SK-N-SH (cell line): Measurements from ENCODE around the gene MEFV. TPM values are rescaled to one million over a fixed set of nuclear protein-coding genes. Genes with fewer than 3 reads are reported as not detected.

Source experiments
- CTCF ChIA-PET: fragments of 300-600, 350-600 bp; formaldehyde crosslinking; extraction: SDS; loops from one replicate; lab custom pipeline; 2021; lab: Yijun Ruan, JAX
- POLR2A ChIA-PET: fragments of 350-600 bp; sonication (Branson Sonifier 250); formaldehyde crosslinking; extraction: SDS; loops from one replicate; lab custom pipeline; 2020; ENCODE audit warnings: antibody characterized with exemption, inconsistent platforms; lab: Yijun Ruan, JAX
- DNase-seq: peaks from one replicate; pipeline ENCODE4 v3.0.0; 2012
- H2AFZ ChIP-seq: fragments of 200-600 bp; sonication (generic); 2 replicates; pipeline ENCODE4 v1.8.1; 2016; ENCODE audit warnings: antibody characterized with exemption, mild to moderate bottlenecking, low read depth
- H3F3A ChIP-seq: fragments of 200-600 bp; sonication (generic); replicated peaks from 2 replicates; pipeline ENCODE3; 2016; ENCODE audit warnings: antibody characterized with exemption, mild to moderate bottlenecking; ENCODE audit not compliant: insufficient read depth
- H3K27ac ChIP-seq, 2 experiments: fragments of 200-500 bp in 1 of 2; fragments of 200-600 bp in 1 of 2; sonication (Bioruptor generic) in 1 of 2; sonication (generic), shearing (Covaris generic) in 1 of 2; 2 replicates each; pipeline versions ENCODE4 v1.5.1 to v1.6.1; 2014 to 2016; ENCODE audit warnings: low read depth in 2 of 2, inconsistent platforms in 1 of 2, low read length in 1 of 2, mild to moderate bottlenecking in 1 of 2, mixed read lengths in 1 of 2
- H3K27me3 ChIP-seq: fragments of 200-600 bp; sonication (generic), shearing (Covaris generic); 2 replicates; pipeline ENCODE4 v1.6.1; 2016; ENCODE audit warnings: mixed run types; ENCODE audit not compliant: insufficient read depth
- H3K36me3 ChIP-seq, 2 experiments: fragments of 200-500 bp in 1 of 2; fragments of 200-600 bp in 1 of 2; sonication (Bioruptor generic) in 1 of 2; sonication (generic) in 1 of 2; replicated peaks in 1 of 2; 2 replicates each; pipeline versions ENCODE3 to v1.5.1; 2014 to 2016; ENCODE audit warnings: low read length in 1 of 2, mild to moderate bottlenecking in 1 of 2; ENCODE audit not compliant: insufficient read depth in 2 of 2, control insufficient read depth in 1 of 2
- H3K4me1 ChIP-seq, 2 experiments: fragments of 200-500 bp in 1 of 2; fragments of 200-600 bp in 1 of 2; sonication (Bioruptor generic) in 1 of 2; sonication (generic), shearing (Covaris generic) in 1 of 2; 2 replicates each; pipeline versions ENCODE4 v1.5.1 to v1.6.1; 2014 to 2016; ENCODE audit warnings: low read depth in 1 of 2, low read length in 1 of 2, mixed run types in 1 of 2; ENCODE audit not compliant: insufficient read depth in 2 of 2, control insufficient read depth in 1 of 2
- H3K4me2 ChIP-seq: fragments of 200-600 bp; sonication (generic), shearing (Covaris generic); 2 replicates; pipeline ENCODE4 v1.6.1; 2017; ENCODE audit warnings: mixed run types
- H3K4me3 ChIP-seq, 2 experiments: fragments of 200-500 bp in 1 of 2; fragments of 200-600 bp in 1 of 2; sonication (Bioruptor generic) in 1 of 2; sonication (generic), shearing (Covaris generic) in 1 of 2; 2 replicates each; pipeline versions ENCODE4 v1.5.1 to v1.8.1; 2014 to 2016; ENCODE audit warnings: low read depth in 2 of 2, inconsistent platforms in 1 of 2, low read length in 1 of 2, mild to moderate bottlenecking in 1 of 2, mixed read lengths in 1 of 2, moderate library complexity in 1 of 2
- H3K79me2 ChIP-seq: fragments of 200-600 bp; sonication (generic); 2 replicates; pipeline ENCODE4 v1.8.1; 2017; ENCODE audit warnings: mild to moderate bottlenecking; ENCODE audit not compliant: insufficient read depth
- H3K9ac ChIP-seq: fragments of 200-600 bp; sonication (generic); 2 replicates; pipeline ENCODE4 v1.6.1; 2017; ENCODE audit warnings: mixed run types
- H3K9me2 ChIP-seq: fragments of 200-600 bp; sonication (generic); 2 replicates; pipeline ENCODE4 v1.6.1; 2017; ENCODE audit warnings: mixed run types
- H3K9me3 ChIP-seq: fragments of 200-600 bp; sonication (generic); 2 replicates; pipeline ENCODE4 v1.6.1; 2017; ENCODE audit warnings: mixed run types, mild to moderate bottlenecking, moderate library complexity
- H4K20me1 ChIP-seq: fragments of 200-600 bp; sonication (generic); 2 replicates; pipeline ENCODE4 v1.6.1; 2017; ENCODE audit warnings: mild to moderate bottlenecking, mixed run types; ENCODE audit not compliant: insufficient read depth
- CHD2 ChIP-seq: fragments of 150-350 bp; IDR thresholded peaks from 2 replicates; pipeline ENCODE4 v1.6.1; 2018; ENCODE audit warnings: low read length; ENCODE audit not compliant: partially characterized antibody
- EP300 ChIP-seq, 2 experiments: IDR thresholded peaks; 2 replicates each; pipeline versions ENCODE4 v1.4.0 to v1.6.1; 2012; ENCODE audit warnings: borderline replicate concordance in 1 of 2, low read depth in 1 of 2, low read length in 1 of 2
- EZH2phosphoT487 ChIP-seq: fragments of 200-600 bp; sonication (generic); IDR thresholded peaks from 2 replicates; pipeline ENCODE4 v1.6.1; 2017; ENCODE audit warnings: low read depth, mixed run types, mild to moderate bottlenecking, antibody characterized with exemption, moderate library complexity, borderline replicate concordance
- FOSL2 ChIP-seq: IDR thresholded peaks from 2 replicates; pipeline ENCODE4 v1.4.0; 2012; ENCODE audit warnings: low read depth, mild to moderate bottlenecking, moderate library complexity, borderline replicate concordance
- FOXJ3 ChIP-seq: sonication (generic); formaldehyde crosslinking; IDR thresholded peaks from 2 replicates; pipeline ENCODE4 v1.5.1; 2020; ENCODE audit warnings: mild to moderate bottlenecking, missing genetic modification reagents
- GABPA ChIP-seq: IDR thresholded peaks from 2 replicates; pipeline ENCODE4 v1.4.0; 2012; ENCODE audit warnings: low read depth, mild to moderate bottlenecking
- GATA2 ChIP-seq: sonication (generic); formaldehyde crosslinking; IDR thresholded peaks from 2 replicates; pipeline ENCODE4 v1.5.0; 2020; ENCODE audit warnings: mild to moderate bottlenecking, missing genetic modification reagents
- JUND ChIP-seq: IDR thresholded peaks from 2 replicates; pipeline ENCODE4 v1.4.0; 2012
- MXI1 ChIP-seq: IDR thresholded peaks from 2 replicates; pipeline ENCODE4 v1.6.1; 2012; ENCODE audit warnings: mild to moderate bottlenecking, low read depth, low read length, improper control_type of control experiment
- NFIC ChIP-seq: IDR thresholded peaks from 2 replicates; pipeline ENCODE4 v1.4.0; 2012; ENCODE audit warnings: borderline replicate concordance
- NRF1 ChIP-seq: IDR thresholded peaks from 2 replicates; pipeline ENCODE4 v1.6.1; 2012; ENCODE audit warnings: low read depth, mild to moderate bottlenecking, low read length
- PBX3 ChIP-seq: IDR thresholded peaks from 2 replicates; pipeline ENCODE4; 2012
- RAD21 ChIP-seq: IDR thresholded peaks from 2 replicates; pipeline ENCODE4 v1.6.1; 2012; ENCODE audit warnings: mild to moderate bottlenecking, low read length
- RFX5 ChIP-seq: IDR thresholded peaks from 2 replicates; pipeline ENCODE4 v1.6.1; 2012; ENCODE audit warnings: mild to moderate bottlenecking, improper control_type of control experiment, low read length
- TAF1 ChIP-seq: IDR thresholded peaks from 2 replicates; pipeline ENCODE4 v1.6.1; 2012; ENCODE audit warnings: low read depth, mild to moderate bottlenecking, low read length, moderate library complexity, borderline replicate concordance
- TCF12 ChIP-seq: IDR thresholded peaks from 2 replicates; pipeline ENCODE4 v1.4.0; 2012
- USF2 ChIP-seq: fragments of 150-350 bp; IDR thresholded peaks from 2 replicates; pipeline ENCODE4 v1.6.1; 2017; ENCODE audit warnings: antibody characterized with exemption, low read length, low read depth, borderline replicate concordance
- YY1 ChIP-seq: IDR thresholded peaks from 2 replicates; pipeline ENCODE4 v1.4.0; 2012; ENCODE audit warnings: low read depth, mild to moderate bottlenecking
- ZBTB33 ChIP-seq: IDR thresholded peaks from 2 replicates; pipeline ENCODE4 v1.4.0; 2012; ENCODE audit warnings: low read depth, borderline replicate concordance
- WGBS: methylation state at CpG from one replicate; pipeline ENCODE4 v1.1.6; 2017; ENCODE audit warnings: low lambda C conversion rate; 5-methylcytosine and 5-hydroxymethylcytosine counted together
- polyA plus RNA-seq, 3 experiments: library from polyadenylated mRNA; depleted of rRNA; stranded (reverse); fragments of >200 nt; gene quantifications; 2 replicates each; pipeline ENCODE4 v1.2.3, GENCODE V29; 2012

Gene MEFV
- polyA plus RNA-seq, 1 of the 3 experiments (the other 2 are of a cell fraction): not detected

GRCh38 chr16:3246876-3247275 is 9.6 kb downstream of the MEFV start:
- ChIA-PET POLR2A (no interaction called here), CTCF (interaction anchor here (1.6 kb wide), 1 partner anchor 9 kb away, joined by 5 read pairs; the partner anchor contains the start of gene MEFV)
- H3K27me3 ChIP-seq: peaks cover 54% of the 10 kb centered on the region
- H3K9me3 ChIP-seq: no peaks in the 10 kb centered on the region
- no peak for DNase-seq
- H3K4me1 ChIP-seq: no peaks in the 10 kb centered on the region
- no peaks in the 10 kb centered on the region for H3K9me2 ChIP-seq
- no peak overlapping the region for H3K27ac ChIP-seq
- TF ChIP-seq GABPA (no peak), PBX3 (no peak), NRF1 (no peak), FOXJ3 (CRISPR knock-in tag) (no peak), TCF12 (no peak), JUND (no peak), TAF1 (no peak), FOSL2 (no peak), EZH2phosphoT487 (no peak), NFIC (no peak), CHD2 (no peak)
- H3F3A ChIP-seq: no peaks in the 10 kb centered on the region
- H3K4me2 ChIP-seq: no peak overlapping the region
- H3K9ac ChIP-seq: no peak overlapping the region
- H2AFZ ChIP-seq: no peak overlapping the region
- no peaks in the 10 kb centered on the region for H3K36me3 ChIP-seq
- H3K79me2 ChIP-seq: no peaks in the 10 kb centered on the region
- WGBS: 20% methylated on average over 1 of the region's 10 CpGs
- no peak overlapping the region for H3K4me3 ChIP-seq
- H4K20me1 ChIP-seq: no peaks in the 10 kb centered on the region

GRCh38 chr16:3246002-3246401 is 10.4 kb downstream of the MEFV start:
- Histone ChIP-seq H2AFZ (no peak overlapping the region), H3K9ac (no peak overlapping the region), H4K20me1 (no peaks in the 10 kb centered on the region), H3K4me3 (no peak overlapping the region), H3K4me1 (no peaks in the 10 kb centered on the region), H3F3A (no peaks in the 10 kb centered on the region), H3K4me2 (no peak overlapping the region), H3K79me2 (no peaks in the 10 kb centered on the region), H3K36me3 (no peaks in the 10 kb centered on the region), H3K9me3 (no peaks in the 10 kb centered on the region), H3K9me2 (no peaks in the 10 kb centered on the region), H3K27ac (no peak overlapping the region), H3K27me3 (peaks cover 54% of the 10 kb centered on the region)
- DNase-seq: no peak
- POLR2A ChIA-PET: no interaction called here
- TF ChIP-seq NRF1: no peak
- no peak for TF ChIP-seq GABPA
- no peak for TF ChIP-seq FOXJ3 (CRISPR knock-in tag)
- no peak for TF ChIP-seq CHD2
- no peak for TF ChIP-seq RAD21
- CTCF ChIA-PET: interaction anchor here (1.6 kb wide), 1 partner anchor 10 kb away, joined by 5 read pairs; the partner anchor contains the start of gene MEFV
- WGBS: 50% methylated on average over 7 of the region's 7 CpGs

- H3F3A ChIP-seq: no peaks in the 10 kb centered on the region
- H3K27ac ChIP-seq: no peak overlapping the region
- H3K9ac ChIP-seq: no peak overlapping the region
- no peak for DNase-seq
- H3K4me3 ChIP-seq: no peak overlapping the region
- POLR2A ChIA-PET: no interaction called here
- H3K9me2 ChIP-seq: no peaks in the 10 kb centered on the region
- peaks cover 41% of the 10 kb centered on the region; the same call in 1 of the 2 replicates for H3K27me3 ChIP-seq
- no peaks in the 10 kb centered on the region for H4K20me1 ChIP-seq
- H3K4me1 ChIP-seq: no peaks in the 10 kb centered on the region
- H3K36me3 ChIP-seq: no peaks in the 10 kb centered on the region
- no peak overlapping the region for H3K4me2 ChIP-seq
- no peak overlapping the region for H2AFZ ChIP-seq
- 32% methylated on average over 6 of the region's 6 CpGs for whole genome bisulfite sequencing
- CTCF ChIA-PET: no interaction called here
- no peaks in the 10 kb centered on the region for H3K9me3 ChIP-seq
- H3K79me2 ChIP-seq: no peaks in the 10 kb centered on the region
- TF ChIP-seq ZBTB33 (no peak), USF2 (no peak), PBX3 (no peak), RFX5 (no peak), MXI1 (no peak), GATA2 (CRISPR knock-in tag) (no peak), EP300 (IDR thresholded peaks at IDR 0.05; ENCODE audit: borderline replicate concordance in 1 of 2, low read depth in 1 of 2, low read length in 1 of 2) (no peak), YY1 (no peak)
Measured at GRCh38 chr16:3243882-3244281, 12.6 kb downstream of the MEFV start.
